Dedifferentiated amniotic fluid mesenchymal stem cell (primary cell): ENCODE measurements around the gene HGD.
A peak's percentile ranks its signal among the peaks of the same experiment; 100 is the strongest.
"Not testable (repeated sequence)": the region's sequence is repeated elsewhere in the genome, so short reads cannot be mapped to it uniquely, and the experiment has no call there.

Experiments
- DNase-seq: peaks from one replicate; pipeline ENCODE4 v3.0.0-alpha.2; 2016; ENCODE audit errors: extremely low spot score

The HGD gene

DNA sequence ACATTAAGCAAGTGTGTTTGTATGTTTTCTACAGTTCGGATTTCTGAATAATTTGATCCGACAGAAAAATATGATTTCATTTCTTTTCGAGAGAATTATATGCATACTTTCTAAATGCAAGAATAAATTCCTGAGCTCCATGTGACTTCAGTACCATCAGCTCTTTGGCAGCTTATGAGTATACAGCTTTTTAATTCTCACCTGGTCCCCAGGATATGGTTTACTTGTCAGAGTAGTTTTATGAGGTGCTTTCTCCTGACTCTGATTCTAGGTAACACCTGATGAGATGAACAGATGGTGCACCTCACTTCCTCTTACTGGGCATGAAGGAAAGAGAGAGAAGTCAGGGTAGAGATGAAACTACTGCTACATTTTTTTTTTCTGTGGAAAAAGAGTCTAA is 3.1 kb downstream of the HGD start:
- DNase-seq = peak; percentile 62

DNA sequence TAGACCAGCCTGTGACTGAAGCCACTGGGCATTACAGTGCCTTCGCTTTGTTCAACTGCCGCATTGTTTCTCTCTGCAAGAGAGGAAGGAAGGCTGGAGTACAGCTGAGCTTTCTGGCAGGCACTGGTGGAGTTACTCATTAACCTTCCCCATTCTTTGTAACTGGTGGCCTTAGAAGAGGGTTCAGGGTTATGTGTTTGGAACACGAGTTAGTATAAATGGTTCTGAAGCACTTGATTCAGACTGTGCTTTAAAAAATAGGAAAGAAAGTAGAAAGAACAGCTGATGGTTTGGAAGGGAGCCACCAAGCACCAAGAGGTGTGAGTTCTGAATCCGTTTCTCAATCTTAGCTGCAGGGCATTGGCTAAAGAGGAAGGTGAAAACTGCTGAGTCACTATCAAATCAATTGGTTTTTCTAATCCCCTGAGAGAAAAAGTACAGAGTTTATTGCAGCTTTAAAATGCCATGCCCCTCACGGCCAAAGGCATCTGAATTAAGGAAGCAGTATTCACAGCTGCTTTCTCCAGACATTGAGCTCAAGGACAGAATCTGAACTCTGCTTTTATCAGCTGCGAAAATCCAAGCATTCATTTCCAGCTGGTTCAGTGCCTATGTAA is 3.6 kb downstream of the HGD start:
- peak; percentile 62 for DNase-seq

DNA sequence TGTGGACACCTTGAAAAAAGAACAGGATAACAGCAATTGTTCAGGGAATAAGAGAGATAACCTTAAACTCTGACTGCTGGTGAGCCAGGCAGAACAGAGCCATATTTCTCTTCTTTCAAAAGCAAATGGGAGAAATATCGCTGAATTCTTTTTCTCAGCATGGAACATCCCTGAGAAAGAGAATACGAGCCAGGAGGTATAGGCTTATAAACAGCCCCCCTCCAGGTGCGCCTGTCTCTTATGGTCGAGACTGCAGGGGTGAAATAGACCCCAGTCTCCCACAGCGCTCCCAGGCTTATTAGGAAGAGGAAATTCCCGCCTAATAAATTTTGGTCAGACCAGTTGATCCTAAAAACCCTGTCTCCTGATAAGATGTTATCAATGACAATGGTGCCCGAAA is 4.8 kb downstream of the HGD start:
- not testable (repeated sequence) for DNase-seq

DNA sequence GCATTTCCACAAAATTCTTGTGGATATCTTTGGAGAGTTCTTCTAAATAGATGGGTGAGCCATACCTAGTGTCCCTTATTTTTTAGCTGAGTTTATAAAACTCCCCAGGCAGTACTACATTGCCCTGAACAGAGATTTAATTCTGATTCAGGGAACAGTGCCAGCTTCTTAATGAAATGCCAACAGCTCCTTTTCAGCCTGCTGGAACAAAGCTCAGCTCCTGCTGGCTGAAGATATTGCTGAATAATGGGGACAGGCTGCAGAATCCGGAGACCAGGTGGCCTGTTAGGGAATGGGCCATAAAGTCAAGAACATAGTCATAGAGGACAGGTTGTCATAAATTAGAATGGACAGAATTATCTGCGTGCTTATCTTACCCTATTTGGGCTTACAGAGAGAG is 8.9 kb downstream of the HGD start:
- no peak for DNase-seq

DNA sequence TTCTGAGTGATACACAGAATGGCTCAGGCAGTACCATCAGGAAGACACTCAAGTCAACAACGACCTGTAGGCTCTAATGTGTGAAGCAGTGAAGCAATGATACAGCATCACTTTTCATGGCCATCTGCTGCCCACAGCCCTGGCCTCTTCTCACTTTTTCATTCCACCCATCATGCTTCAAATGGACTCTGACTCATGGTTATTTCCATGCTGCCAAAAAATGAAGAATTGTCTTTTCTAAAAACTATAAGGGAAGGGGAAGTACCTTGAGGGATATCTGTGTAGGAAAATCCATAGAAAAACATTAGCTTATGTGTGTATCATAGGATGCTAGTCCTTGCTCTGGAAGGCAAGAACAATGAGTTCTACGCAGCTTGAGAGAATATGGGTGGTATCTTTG is 11.5 kb downstream of the HGD start:
- DNase-seq = no peak

DNA sequence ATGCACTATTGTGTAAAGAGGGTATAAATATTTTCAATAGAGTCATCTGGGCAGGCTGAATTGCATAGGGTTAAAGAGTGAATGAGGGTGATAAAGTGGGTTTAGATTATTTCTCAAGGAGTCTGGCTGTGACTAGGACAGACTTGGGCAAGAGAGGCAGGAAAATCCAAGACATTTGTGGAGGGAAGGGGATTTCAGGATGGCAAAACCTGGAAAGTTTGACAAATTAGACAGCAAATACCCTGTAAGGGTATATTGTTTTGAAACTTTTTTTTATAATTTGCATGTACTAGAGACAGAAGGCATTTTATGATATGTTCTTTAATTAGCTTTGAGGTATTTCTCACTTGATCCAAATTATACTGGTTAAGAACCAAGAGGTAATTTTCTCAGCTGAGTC is 17.1 kb downstream of the HGD start:
- DNase-seq = no peak

DNA sequence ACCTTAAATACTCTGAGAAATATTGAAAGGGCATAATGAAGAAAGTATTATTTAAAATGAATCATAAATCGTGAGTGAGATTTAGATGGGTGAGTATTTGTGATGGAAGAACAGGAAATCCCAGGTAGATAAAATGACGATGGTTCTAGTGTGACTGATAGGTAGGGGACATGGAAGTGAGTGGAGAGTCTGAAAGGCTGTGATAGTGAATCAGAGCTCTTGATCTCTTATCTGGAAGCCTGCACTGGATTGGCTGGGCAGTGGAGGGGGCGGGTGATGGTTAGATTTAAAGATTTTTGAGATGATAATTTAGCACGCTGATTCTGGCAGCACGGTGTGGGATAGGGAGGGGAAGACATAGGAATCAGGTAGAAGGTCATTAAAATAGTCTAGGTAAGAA is 20.1 kb downstream of the HGD start:
- no peak for DNase-seq

DNA sequence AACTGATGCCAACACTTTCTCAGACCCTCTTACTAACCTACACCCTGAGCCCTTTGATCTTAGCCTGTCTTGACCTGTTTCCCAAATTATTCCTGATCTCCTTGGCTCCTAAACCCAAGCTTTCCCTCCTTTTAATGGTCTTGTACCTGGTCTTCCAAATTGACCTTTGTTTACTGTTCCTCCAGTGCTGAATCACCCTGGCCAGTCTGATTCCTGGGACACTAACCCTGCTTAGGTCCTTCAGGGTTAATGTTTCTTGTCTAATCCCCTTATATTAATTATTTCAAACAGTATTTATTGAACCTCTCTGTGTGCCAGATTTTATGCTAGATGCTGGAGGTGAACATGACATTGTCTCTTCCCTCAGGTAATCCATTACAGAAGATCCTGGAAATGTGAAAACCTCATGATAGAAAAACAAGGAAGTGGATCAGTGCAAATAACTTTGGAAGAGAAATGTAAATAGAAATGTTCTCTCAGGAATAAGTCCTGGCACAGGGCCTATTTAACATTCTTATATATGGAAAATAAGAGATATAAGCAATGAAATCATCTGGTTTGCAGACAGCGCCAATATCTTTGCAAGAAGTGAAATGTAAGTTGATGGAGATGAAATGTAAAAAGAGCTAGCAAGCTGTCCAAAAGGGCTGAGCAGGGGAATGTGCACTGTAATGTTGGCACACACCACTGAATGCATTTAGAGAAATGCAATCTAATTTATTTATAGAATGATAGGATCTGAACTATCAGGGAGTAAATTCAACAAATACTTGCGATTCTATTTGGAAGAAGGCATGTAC is 20.7 kb downstream of the HGD start:
- DNase-seq = peak; percentile 40

DNA sequence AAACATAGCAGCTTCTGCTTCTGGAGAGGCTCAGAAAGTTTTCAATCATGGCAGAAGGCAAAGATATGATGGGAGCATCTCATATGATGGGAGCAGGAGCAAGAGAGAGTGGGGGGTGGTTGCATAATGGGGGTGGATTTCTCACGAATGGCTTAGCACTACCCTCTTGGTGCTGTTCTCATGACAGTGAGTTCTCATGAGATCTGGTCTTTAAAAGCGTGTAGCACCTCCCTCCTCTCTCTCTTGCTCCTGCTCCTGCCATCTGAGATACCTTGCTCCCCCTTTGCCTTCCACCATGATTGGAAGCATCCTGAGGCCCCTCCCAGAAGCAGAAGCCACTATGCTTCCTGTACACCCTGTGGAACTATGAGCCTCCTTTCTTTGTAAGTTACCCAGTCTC is 22.2 kb downstream of the HGD start:
- no peak for DNase-seq

DNA sequence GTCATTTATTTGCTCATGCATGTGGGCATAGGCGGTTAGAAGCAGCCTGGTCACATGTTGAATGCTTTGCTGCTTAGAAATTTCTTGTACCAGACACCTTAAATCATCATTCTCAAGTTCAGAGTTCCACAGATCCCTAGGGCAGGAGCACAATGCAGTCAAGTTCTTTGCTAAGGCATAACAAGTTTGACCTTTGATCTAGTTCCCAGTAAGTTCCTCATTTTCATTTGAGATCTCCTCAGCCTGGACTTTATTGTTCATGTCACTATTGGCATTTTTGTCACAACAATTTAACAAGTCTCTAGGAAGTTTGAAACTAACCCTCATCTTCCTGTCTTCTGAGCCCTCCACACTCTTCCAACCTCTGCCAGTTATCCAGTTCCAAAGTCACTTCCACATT is 22.8 kb downstream of the HGD start:
- no peak for DNase-seq

DNA sequence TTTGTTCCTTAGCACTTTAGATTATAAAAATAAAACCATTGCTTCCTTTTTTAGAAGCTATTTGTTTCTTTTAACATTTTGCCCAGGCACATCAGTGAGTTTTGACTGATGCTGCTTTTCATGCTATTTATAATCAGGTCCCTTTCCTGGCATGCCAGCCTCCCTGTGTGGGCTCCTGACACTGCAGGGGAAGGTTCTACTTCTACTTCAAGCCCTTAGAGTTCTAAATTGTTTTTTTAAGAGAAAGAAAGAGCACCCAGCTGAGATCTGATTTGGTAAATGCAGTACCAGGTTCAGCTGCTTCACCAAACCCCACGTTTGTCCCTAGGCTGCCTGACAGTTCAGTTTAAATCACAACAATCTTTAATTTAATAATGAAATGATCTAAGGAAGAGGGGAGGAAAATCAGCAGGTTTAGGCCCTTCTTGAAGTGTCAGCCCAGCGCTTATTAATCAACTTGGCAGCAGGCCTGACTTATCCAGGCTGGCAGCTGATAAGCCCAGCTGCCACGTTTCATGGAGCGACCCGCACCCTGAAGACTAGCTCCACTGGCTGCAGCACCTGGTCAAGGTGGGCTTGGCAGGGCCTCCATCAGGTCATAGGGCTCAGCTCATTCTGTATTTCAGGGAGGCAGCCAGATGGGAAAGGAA is 29.0 kb downstream of the HGD start:
- no peak for DNase-seq

DNA sequence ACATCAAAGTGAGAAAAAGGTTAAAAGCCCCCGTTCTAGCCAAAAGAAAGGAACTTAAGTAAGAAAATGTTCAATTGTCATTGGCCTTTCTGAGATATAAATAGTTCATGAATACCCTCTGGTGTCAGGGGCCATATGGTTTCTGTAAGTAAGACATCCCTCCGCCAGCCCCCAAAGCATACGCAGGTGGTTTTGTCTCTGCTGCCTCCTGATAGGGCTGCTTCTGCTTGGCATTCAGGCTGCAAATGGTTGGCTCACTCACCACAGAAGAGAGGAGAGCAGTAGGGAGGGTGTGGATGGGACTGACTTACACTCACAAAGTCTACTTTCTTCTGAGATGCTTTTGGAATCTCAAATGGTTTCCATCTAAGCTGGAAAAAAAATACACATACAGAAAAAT is 29.8 kb downstream of the HGD start:
- no peak for DNase-seq

DNA sequence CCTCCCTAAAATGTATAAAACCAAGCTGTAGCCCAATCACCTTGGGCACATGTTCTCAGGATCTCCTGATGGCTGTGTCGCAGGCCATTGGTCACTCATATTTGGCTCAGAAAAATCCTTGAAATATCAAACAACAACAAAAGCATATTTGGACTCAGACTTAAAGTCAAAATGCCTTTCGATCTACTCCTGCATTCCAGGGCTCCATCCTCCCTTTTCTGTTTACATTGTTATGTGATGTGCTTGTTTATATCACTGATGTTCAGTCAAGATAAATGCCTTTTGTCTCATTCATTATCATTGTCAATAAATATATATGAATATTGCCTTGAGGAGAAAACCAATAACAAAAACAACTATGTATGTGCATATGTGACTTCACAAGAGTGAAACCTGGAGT is 31.7 kb downstream of the HGD start:
- no peak for DNase-seq

DNA sequence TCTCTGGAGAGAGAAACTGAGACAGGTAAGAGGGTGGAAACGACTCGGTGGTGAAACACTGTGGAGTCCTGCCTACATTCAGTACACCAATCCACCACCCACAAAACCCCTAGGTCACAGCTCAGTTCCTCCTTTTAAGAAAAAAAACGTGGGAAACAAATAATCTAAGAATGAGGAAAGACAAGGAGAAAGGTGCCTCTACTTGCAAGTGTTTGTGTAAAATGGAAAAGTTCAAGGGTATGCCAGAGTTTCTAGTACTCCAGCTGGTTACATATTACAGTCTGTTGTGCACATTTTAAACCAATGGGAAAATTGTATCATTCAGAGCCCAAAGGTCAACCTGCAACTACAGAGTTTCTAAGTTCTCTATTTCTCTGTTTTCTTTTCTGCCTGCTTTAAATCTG is 32.2 kb downstream of the HGD start:
- DNase-seq = no peak

DNA sequence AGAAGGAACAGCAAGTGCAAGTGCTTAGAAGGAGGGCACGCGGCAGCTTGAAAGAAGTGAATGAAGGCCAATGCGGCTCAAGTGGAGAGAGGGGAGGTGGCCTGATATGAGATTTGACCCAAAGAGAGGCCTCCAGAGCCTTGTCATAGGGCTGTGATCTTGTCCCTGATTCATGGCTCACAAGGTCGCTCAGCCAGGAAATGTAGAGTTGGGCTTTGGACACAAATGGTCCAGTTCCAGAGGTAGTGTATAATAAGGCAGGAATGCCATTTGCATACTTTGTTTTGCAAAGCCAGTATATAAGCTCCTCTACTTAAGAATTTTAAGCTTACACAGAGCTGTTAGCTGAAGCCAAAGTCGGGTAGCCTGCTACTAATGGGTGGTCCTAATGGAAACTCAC is 33.7 kb downstream of the HGD start:
- DNase-seq = no peak

DNA sequence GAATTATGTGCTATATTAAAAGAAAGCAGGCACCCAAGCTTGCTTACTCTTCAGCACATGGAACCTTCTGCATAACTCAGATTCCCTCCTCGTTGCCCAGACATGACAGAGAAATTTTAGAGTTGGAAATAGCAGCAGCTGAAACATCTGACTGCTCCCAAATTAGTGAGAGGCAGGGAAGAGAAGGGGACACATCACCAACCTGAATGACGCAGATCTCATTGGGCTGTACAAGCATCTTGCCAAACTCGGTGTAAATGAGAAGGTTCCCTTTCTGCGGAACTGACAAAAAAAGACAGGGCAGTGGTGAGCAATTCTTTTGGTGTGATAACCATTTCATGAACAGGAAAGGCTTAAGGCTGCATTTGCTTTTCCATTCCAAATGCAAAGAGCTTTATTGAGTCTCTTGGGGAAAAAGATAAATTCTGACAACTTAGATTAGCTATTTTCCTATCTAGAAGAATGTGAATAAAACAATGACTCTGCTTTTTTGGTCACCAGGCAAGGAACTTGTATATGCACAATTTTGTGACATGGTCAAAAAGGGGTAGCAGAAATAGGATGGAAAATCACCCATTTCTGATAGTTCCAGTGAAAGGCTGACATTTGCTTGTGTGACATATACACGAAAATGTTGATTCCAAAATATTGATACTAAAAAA is 35.1 kb downstream of the HGD start:
- DNase-seq = no peak

DNA sequence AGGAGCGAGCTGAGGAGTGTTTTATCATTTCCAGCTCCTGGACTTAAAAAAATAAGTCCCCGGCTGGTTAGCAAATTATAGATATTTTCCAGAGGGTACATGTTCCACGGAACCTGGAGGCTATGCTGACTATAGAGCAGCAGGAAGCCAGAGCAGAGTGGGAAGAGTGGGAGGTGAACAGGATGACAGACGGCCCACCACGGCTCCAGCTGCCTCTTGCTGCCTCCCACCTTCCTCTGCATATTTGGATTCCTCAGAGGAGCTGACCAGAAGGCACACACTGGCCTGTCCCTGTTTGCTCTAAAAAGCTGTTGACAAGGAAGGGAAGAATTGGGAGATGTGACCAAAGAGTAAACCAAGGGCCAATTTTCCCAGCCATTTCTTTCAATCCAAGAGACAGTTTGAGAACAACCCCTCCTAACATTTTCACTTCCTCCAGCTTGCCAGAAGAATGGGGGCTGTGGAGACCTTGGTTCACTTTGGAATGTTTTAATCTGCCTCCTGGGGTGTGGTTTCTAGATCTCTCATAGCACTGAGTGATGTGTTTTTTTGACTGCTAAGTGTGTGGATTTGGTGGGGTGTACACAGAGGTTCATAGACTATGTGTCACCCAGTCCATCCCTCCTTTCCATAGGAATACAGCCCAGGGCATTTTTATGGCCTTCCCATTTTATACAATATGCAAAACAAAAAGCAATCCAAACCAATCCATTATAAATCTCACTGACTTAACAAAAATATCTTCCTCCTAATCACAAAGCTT is 36.8 kb downstream of the HGD start:
- DNase-seq = no peak

DNA sequence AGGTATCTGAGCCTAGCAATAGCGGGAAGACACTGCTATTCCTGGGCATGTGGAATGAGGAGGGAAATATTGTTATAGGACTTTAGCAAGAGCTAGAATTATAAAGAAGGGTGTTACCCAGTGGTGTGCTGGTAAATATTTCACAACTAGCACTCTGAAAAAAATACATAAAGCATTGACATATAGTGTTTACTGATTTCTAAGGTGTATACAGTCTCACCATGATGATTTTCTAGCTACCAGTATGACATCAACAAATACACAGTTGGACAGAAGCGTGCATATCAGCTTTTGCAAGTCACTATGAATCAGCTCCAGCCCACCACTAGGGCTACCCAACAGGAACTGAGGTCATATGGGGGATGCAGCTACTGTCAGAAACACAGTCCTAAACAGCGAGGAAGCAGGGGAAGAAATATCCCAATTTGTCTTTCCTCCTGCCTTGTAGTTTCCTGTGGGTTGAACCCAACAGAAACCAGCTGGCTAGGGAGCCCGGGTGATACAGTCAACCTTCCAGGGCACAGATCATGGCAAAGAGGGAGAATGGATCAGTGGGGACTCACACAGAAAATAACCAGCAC is 39.6 kb downstream of the HGD start:
- no peak for DNase-seq

DNA sequence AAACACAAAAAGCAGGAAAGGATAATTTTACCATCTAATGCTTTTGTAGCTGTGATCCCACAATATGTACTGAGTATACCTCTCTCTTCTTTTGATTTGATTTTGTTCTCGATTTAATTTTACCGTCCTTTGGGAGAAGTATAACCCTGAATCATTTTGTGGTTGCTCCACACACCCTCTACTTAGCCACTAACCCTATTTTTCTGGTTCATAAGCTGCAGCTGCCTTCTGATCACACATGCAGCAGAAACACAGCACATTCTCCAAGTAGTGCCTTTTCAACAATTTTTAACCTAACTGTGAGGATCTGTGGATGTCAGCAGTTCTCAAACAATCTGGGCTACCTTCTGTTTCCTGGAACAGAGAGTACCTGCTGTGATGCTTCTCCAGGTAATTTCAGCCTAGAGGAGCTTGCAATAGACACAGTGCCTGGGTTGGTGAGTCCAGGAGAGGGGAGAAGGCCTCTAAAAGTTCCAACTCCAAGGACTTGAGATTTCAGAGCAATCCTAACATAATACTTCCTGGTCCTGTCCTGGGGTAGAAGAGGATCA is 40.3 kb downstream of the HGD start:
- no peak for DNase-seq

DNA sequence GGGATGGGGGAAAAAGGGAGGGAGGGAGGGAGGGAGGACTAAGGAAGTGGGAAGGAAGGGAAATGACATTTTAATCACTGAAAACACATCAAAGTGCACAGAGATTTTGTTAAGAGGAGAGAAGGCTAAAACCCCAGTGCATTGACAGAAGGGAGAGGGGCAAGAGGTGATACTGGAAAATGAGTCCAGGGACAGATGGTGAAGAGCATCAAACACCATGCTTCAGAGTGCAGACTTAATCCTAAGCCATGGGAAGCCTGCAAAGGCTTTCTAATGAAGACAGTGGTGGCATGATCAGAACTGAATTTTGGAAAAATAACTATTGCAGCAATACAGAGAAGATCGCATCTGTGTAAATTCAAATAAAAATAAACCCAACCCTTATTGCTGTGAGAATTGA is 41.8 kb downstream of the HGD start:
- DNase-seq = no peak

DNA sequence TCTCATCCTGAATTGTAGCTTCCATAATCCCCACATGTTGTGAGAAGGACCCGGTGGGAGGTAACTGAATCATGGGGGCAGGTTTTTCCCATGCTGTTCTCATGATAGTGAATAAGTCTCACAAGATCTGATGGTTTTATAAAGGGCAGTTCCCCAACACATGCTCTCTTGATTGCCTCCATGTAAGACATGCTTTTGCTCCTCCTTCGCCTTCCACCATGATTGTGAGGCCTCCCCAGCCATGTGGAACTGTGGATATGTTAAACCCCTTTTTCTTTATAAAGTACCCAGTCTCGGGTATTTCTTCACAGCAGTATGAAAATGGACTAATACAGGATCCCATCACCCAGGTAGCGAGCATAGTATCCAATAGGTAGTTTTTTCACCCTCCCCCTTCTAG is 43.2 kb downstream of the HGD start:
- not testable (repeated sequence) for DNase-seq
